ENCODE results near the gene CAPZA2. TPM values are rescaled to one million over a fixed set of nuclear protein-coding genes. Genes with fewer than 3 reads are reported as not detected.

Gene CAPZA2
- total RNA-seq, 1 experiment from 2014 or later: 153 TPM

GRCh38 chr7:116932566-116932965 is 70.2 kb downstream of the CAPZA2 start:
- H3K4me1 Mint-ChIP-seq: peaks cover 12% of the 10 kb centered on the region
- ATAC-seq (no peak), DNase-seq (ENCODE audit: low spot score) (no peak)
- H3K27me3 Mint-ChIP-seq (ENCODE audit: low read depth): peaks cover 7% of the 10 kb centered on the region
- POLR2A ChIA-PET: interaction anchor here (0.7 kb wide), 1 partner anchor 20 kb away, joined by 3 read pairs; no protein-coding TSS in a partner anchor
- CTCF ChIA-PET: interaction anchor here (0.8 to 2.1 kb wide), 5 partner anchors 8 to 197 kb away, joined by 3 to 11 read pairs (median 4); no protein-coding TSS in a partner anchor
- H3K36me3 Mint-ChIP-seq: no peaks in the 10 kb centered on the region
- no peak for TF ChIP-seq SP1 (CRISPR knock-in tag; conservative IDR thresholded peaks at IDR 0.05)
- no peak for TF ChIP-seq CREB1 (CRISPR knock-in tag; IDR thresholded peaks at IDR 0.05)
- TF ChIP-seq ZNF671 (CRISPR knock-in tag; IDR thresholded peaks at IDR 0.05): no peak
- no peak for TF ChIP-seq JUN (CRISPR knock-in tag; IDR thresholded peaks at IDR 0.05)
- H3K27ac Mint-ChIP-seq: no peak overlapping the region
- no peaks in the 10 kb centered on the region for H3K9me3 Mint-ChIP-seq
- no peak overlapping the region for H3K4me3 Mint-ChIP-seq

- ATAC-seq (no peak), DNase-seq (ENCODE audit: low spot score) (no peak)
- Mint-ChIP-seq H3K27ac (no peak overlapping the region), H3K36me3 (no peaks in the 10 kb centered on the region), H3K4me3 (no peak overlapping the region), H3K27me3 (ENCODE audit: low read depth) (peaks cover 7% of the 10 kb centered on the region), H3K4me1 (peaks cover 9% of the 10 kb centered on the region), H3K9me3 (no peaks in the 10 kb centered on the region)
- ChIA-PET POLR2A (interaction anchor here (0.5 kb wide), 1 partner anchor 105 kb away, joined by 3 read pairs; no protein-coding TSS in a partner anchor), CTCF (interaction anchor here (1.3 to 2.1 kb wide), 2 partner anchors 185 to 193 kb away, joined by 4 to 11 read pairs; no protein-coding TSS in a partner anchor)
- TF ChIP-seq SMAD3 (CRISPR knock-in tag; IDR thresholded peaks at IDR 0.05; ENCODE audit: borderline replicate concordance) (no peak), JUN (CRISPR knock-in tag; IDR thresholded peaks at IDR 0.05) (no peak), GTF2I (CRISPR knock-in tag; conservative IDR thresholded peaks at IDR 0.05) (no peak), OVOL2 (CRISPR knock-in tag; IDR thresholded peaks at IDR 0.05; ENCODE audit: borderline replicate concordance) (no peak), MYBL2 (CRISPR knock-in tag; IDR thresholded peaks at IDR 0.05) (no peak), NFATC4 (CRISPR knock-in tag; IDR thresholded peaks at IDR 0.05) (no peak), ZNF121 (CRISPR knock-in tag; IDR thresholded peaks at IDR 0.05) (no peak), E2F1 (CRISPR knock-in tag; IDR thresholded peaks at IDR 0.05) (no peak), TP53 (CRISPR knock-in tag; IDR thresholded peaks at IDR 0.05) (no peak), ZNF232 (CRISPR knock-in tag; IDR thresholded peaks at IDR 0.05) (no peak), TEAD4 (CRISPR knock-in tag; IDR thresholded peaks at IDR 0.05) (no peak), ETV6 (CRISPR knock-in tag; IDR thresholded peaks at IDR 0.05) (no peak)
Observed at GRCh38 chr7:116933465-116933864, 71.1 kb downstream of the CAPZA2 start.

- DNase-seq (ENCODE audit: low spot score) (no peak), ATAC-seq (no peak)
- ChIA-PET POLR2A (no interaction called here), CTCF (interaction anchor here (1.7 to 2.1 kb wide), 2 partner anchors 184 to 192 kb away, joined by 6 to 11 read pairs; no protein-coding TSS in a partner anchor)
- H3K4me3 Mint-ChIP-seq: no peak overlapping the region
- no peaks in the 10 kb centered on the region for H3K36me3 Mint-ChIP-seq
- no peak overlapping the region for H3K27ac Mint-ChIP-seq
- H3K9me3 Mint-ChIP-seq: no peaks in the 10 kb centered on the region
- H3K4me1 Mint-ChIP-seq: peaks cover 9% of the 10 kb centered on the region
- H3K27me3 Mint-ChIP-seq (ENCODE audit: low read depth): peaks cover 7% of the 10 kb centered on the region
- TF ChIP-seq ZNF425 (CRISPR knock-in tag; conservative IDR thresholded peaks at IDR 0.05) (no peak), HMGA2 (CRISPR knock-in tag; IDR thresholded peaks at IDR 0.05) (no peak), CTCF (IDR thresholded peaks at IDR 0.05) (no peak), ZSCAN18 (CRISPR knock-in tag; IDR thresholded peaks at IDR 0.05) (no peak), ZNF396 (CRISPR knock-in tag; IDR thresholded peaks at IDR 0.05; ENCODE audit: borderline replicate concordance) (no peak), ZNF512 (CRISPR knock-in tag; IDR thresholded peaks at IDR 0.05; ENCODE audit: borderline replicate concordance) (no peak), ZNF232 (CRISPR knock-in tag; IDR thresholded peaks at IDR 0.05) (no peak), TEAD4 (CRISPR knock-in tag; IDR thresholded peaks at IDR 0.05) (no peak), CBFB (CRISPR knock-in tag; IDR thresholded peaks at IDR 0.05; ENCODE audit: low read depth) (no peak), NFE2L1 (CRISPR knock-in tag; IDR thresholded peaks at IDR 0.05) (no peak), USF2 (CRISPR knock-in tag; IDR thresholded peaks at IDR 0.05) (no peak), SMAD3 (CRISPR knock-in tag; IDR thresholded peaks at IDR 0.05; ENCODE audit: borderline replicate concordance) (no peak), NR2C2 (CRISPR knock-in tag; IDR thresholded peaks at IDR 0.05) (no peak)
Observed at GRCh38 chr7:116934580-116934979, 72.2 kb downstream of the CAPZA2 start.

Data from WTC11 (cell line).